Pancreas (tissue), 8 donors: ENCODE data around the gene IRF1. TPM values are rescaled to one million over a fixed set of nuclear protein-coding genes. Genes with fewer than 3 reads are reported as not detected.

Experiments
- polyA plus RNA-seq, 2 donors: library from polyadenylated mRNA; stranded (reverse); fragments of 200-250 nt; gene quantifications; one replicate each; pipeline ENCODE4 v1.2.3, GENCODE V29; 2013
- total RNA-seq, 6 donors: library from RNA; stranded (reverse); fragmentation: NEBNext Ultra II Directional in 4 of 6; extraction: Animal tissue kit (Norgen Biotek cat#: 25700) in 4 of 6; gene quantifications; one replicate each; pipeline versions ENCODE4 v1.2.1 to v1.2.4, GENCODE V29; 2021 to 2023
- donor health status: healthy with polysubstance abuse.
- donor health status: DM: no; HTN: no; CAD: no; lungs with moderate emphysema.
- donor health status: DM: no; HTN: no; CAD: no.
- donor health status: Bipolar disorder and iron deficiency.
- donor health status: DM: yes; HTN: yes; CAD: no.
- donor health status: DM: no; HTN: no; CAD: no.
- donor health status: DM: no; HTN: no; CAD: no.
- donor health status: DM: yes; HTN: yes; CAD: no.

IRF1 gene
- total and polyA plus RNA-seq, 8 donors, result 7.0 to 30.8 (median 11.1) TPM

Other genes starting within 250 kb of the IRF1 start
- 1 to 10 TPM in 5 of 6 donors, under 1 TPM in 1; 0.83 to 6.6 (median 1.9) TPM for gene PDLIM4, start 233.1 kb downstream of the IRF1 start, total RNA-seq
- 10 to 100 TPM in 1 of 2 donors, 1 to 10 TPM in 1; 3.3 to 10.7 TPM for gene PDLIM4, start 233.1 kb downstream of the IRF1 start, polyA plus RNA-seq
- gene SLC22A4, start 196.4 kb downstream of the IRF1 start, total RNA-seq, result under 1 TPM; 0.08 to 0.61 (median 0.23) TPM
- gene SLC22A4, start 196.4 kb downstream of the IRF1 start, polyA plus RNA-seq, result under 1 TPM; 0.34 to 0.92 TPM
- 10 to 100 TPM in 2 of 6 donors, 1 to 10 TPM in 4; 5.5 to 13.1 (median 7.8) TPM for gene SLC22A5, start 121.1 kb downstream of the IRF1 start, total RNA-seq
- 10 to 100 TPM in 1 of 2 donors, 1 to 10 TPM in 1; 7.1 to 12.2 TPM for gene SLC22A5, start 121.1 kb downstream of the IRF1 start, polyA plus RNA-seq
- not detected for gene IL5, start 52.7 kb upstream of the IRF1 start, total RNA-seq
- not detected for gene IL5, start 52.7 kb upstream of the IRF1 start, polyA plus RNA-seq
- gene RAD50, start 66.2 kb upstream of the IRF1 start, total RNA-seq, result 10 to 100 TPM; 11.3 to 21.1 (median 17.1) TPM
- 1 to 10 TPM; 5.9 to 7.8 TPM for gene RAD50, start 66.2 kb upstream of the IRF1 start, polyA plus RNA-seq
- gene IL13, start 167.4 kb upstream of the IRF1 start, total RNA-seq, result not detected
- gene IL13, start 167.4 kb upstream of the IRF1 start, polyA plus RNA-seq, result under 1 TPM in 1 of 2 donors, not detected in 1; 0.07 TPM
- not detected for gene IL4, start 183.2 kb upstream of the IRF1 start, total RNA-seq
- not detected for gene IL4, start 183.2 kb upstream of the IRF1 start, polyA plus RNA-seq
- gene KIF3A, start 246.8 kb upstream of the IRF1 start, total RNA-seq, result 1 to 10 TPM; 2.4 to 6.3 (median 4.1) TPM
- 1 to 10 TPM; 2.4 to 5.0 TPM for gene KIF3A, start 246.8 kb upstream of the IRF1 start, polyA plus RNA-seq